Hematopoietic multipotent progenitor cell (in vitro differentiated cells): ENCODE results near the gene TCEAL8. TPM values are rescaled to one million over a fixed set of nuclear protein-coding genes. Genes with fewer than 3 reads are reported as not detected.

Experiments used
- DNase-seq, 3 donors: peaks; one replicate each; pipeline ENCODE4 v3.0.0-alpha.2; 2011 to 2015; ENCODE audit warnings: low read depth in 2 of 3, low spot score in 2 of 3
- total RNA-seq: library from RNA; depleted of rRNA; stranded (reverse); fragments of >200 nt; gene quantifications from one replicate; pipeline ENCODE4 v1.2.3, GENCODE V29; 2012

TCEAL8 gene
- total RNA-seq, 1 donor: 22.9 TPM

DNA sequence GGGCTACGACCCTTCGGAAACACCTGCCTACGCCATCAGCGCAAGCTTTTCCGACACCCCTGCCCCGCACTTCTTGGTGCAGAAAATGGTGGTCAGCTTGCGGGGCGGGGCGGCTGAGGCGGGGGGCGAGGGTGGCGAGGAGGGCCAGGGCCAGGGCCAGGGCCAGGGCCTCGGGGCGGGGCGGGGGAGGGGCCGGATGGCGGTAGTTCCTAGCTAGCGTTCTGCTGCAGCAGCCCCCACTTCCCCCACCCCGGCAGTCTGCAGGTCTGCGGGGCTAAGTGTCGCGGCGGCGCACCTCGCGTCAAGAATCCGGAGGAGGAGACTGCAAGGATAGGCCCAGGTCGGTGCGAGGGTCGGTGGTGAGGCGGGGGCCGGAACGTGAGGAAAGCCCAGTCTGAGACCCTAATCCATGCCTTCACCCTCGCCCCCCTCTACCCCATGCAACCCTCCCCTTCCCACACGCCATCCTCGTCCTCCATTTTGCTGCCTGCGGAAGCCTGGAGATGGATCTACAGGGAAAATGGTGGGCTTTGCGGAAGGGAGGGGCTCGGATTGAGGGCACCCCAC is 39.4 kb downstream of the TCEAL8 start:
- DNase-seq: peak in 2 of 3 donors; percentile 47 to 55

DNA sequence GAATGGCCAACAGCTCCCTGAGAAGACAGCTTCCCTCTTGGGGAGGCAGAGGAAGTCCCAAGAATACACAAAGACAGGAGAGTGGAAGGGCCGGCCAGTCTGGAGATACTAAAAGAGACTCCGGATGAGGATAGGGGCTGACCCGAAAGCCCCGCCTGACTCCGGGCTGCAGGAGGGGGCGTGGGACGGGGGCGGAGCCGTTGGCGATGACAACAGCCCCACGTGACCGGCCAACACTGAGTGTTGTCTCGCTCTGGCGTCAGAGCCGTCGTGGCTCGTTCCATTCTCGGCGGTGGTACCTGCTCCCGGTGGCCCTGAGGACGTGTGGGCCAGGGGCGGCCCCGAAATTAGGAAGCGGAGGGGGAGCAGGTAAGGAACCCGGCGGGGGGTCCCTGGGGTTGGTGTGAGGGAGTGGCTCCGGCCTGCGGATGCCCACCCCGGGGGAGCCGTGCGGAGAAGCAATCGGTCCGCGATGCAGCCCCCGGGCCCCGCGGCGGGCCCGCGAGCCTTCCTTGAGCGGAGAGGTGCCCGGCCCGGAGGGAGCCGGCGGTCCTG is 40.0 kb downstream of the TCEAL8 start, which contains the start of gene BEX4:
Gene BEX4, plus strand, starts transcription at position 239 of the 555 bp plus-strand sequence. CDS start 1,046 bp downstream, outside the sequence.
- DNase-seq: peak; percentile 42 to 86 (median 79)

DNA sequence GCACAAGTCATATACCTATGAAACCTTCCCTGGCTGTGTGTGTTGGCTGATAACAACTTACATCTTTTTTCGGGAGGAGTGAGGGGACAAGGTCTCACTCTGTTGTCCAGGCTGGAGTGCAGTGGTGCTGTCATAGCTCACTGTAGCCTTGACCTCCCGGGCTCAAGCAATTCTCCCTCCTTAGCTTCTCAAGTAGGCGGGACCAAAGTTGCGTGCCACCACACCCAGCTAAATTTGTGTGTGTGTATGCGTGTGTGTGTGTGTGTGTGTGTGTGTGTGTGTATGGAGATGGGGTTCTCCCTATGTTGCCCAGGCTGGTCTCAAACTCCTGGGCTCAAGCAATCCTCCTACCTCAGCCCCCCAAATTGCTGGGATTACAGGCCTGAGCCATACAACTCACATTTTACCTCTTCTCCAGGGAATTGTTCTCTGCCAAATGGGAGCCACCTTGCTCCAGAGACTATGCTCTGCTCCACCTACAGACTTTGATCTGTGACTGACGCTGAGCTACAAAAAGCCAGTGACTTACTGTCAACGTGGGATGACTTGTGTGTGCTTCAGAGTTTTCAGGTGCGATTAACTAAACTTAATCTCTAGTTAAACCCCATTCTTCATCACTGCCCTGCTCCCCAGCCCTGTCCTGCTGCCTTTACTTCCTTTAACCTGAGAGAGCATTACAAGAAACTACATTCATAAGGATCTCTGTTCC is 42.1 kb downstream of the TCEAL8 start:
- no peak for DNase-seq

DNA sequence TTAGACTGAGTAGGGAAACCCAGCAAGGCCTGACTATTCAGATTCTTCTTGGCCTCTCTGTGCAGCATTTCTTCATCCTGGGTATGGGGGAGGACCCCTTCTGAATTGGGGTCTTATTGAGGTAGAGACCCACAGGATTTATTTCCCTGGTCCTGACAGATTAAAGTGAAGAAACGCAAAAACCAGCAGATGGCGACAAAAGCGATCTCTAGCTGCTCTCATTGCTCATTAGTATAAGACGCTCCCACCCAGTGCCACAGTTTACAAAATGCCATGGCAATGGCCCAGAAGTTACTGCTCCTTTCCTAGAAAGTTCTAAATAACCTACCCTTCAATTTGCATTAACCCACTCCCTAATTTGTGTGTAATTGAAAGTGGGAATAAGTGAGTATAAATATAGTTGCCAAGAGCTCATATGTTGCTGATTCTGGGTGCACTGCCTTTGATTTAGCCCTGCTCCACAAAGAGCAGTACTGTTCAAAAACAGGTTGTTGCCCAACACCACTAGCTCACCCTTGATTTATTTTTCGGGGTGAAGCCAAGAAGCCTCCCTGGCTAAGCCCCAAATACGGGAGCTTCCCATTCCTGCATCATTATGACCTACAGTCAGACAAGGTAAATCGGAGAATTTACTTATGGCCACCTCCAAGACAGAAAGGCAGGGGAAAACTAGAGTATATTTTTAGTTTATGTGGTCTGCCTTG is 43.8 kb downstream of the TCEAL8 start:
- DNase-seq: peak in 2 of 3 donors; percentile 36 to 73

DNA sequence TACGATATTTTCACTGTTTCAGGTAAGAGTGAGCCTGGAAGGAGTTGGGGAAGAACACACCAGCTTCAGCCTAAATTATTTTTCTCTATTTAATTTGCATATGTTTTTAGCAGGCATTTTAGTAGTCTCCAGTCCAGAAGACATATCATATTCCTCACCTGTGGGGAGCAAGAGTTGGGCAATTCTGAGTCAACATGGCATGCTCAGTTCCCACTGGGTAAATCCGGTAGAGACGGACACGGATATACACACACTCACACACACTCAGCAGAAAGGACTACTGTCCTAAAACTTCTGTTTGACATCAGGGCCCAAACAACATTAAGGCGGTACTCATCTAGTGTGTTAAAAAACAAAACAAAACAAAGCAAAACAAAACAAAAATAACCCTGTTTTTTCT is 44.9 kb downstream of the TCEAL8 start:
- DNase-seq: no peak

Other genes with a start within 250 kb of the TCEAL8 start
- 10.0 TPM for gene BEX1, start 191.0 kb downstream of the TCEAL8 start, total RNA-seq
- under 0.01 TPM for gene NXF3, start 162.0 kb downstream of the TCEAL8 start, total RNA-seq
- 19.1 TPM for gene BEX4, start 40.0 kb downstream of the TCEAL8 start, total RNA-seq
- 0.27 TPM for gene TCEAL5, start 21.6 kb upstream of the TCEAL8 start, total RNA-seq
- 41.7 TPM for gene BEX2, start 55.8 kb upstream of the TCEAL8 start, total RNA-seq
- gene TCEAL7, start 75.1 kb upstream of the TCEAL8 start, total RNA-seq: 0.27 TPM
- 4.0 TPM for gene TCEAL9, start 101.4 kb upstream of the TCEAL8 start, total RNA-seq
- gene BEX3, start 121.4 kb upstream of the TCEAL8 start, total RNA-seq: 61.1 TPM